MM.1S (cell line): ENCODE measurements around the gene NUBP2.

Experiments used
- CTCF ChIP-seq: fragments of 300-600 bp; sonication (generic); IDR thresholded peaks from 2 replicates; pipeline ENCODE4 v1.5.1; 2016; ENCODE audit warnings: antibody characterized with exemption, low read length, mixed read lengths
- EZH2 ChIP-seq: fragments of 300-600 bp; sonication (generic); optimal IDR thresholded peaks from 2 replicates; pipeline ENCODE3; 2017; ENCODE audit warnings: low read depth, mild to moderate bottlenecking, antibody characterized with exemption, low read length, mixed read lengths
- EZH2phosphoT487 ChIP-seq: fragments of 300-600 bp; sonication (generic); IDR thresholded peaks from 2 replicates; pipeline ENCODE4 v1.6.1; 2018; ENCODE audit warnings: antibody characterized with exemption, low read length

GRCh38 chr16:1828645-1829410 lies 46.1 kb downstream of the NUBP2 start:
- TF ChIP-seq CTCF (no peak), EZH2 (no peak), EZH2phosphoT487 (no peak)
